Endodermal cell (in vitro differentiated cells): ENCODE measurements around the gene C3orf62. TPM values are rescaled to one million over a fixed set of nuclear protein-coding genes. Genes with fewer than 3 reads are reported as not detected.

ENCODE experiments used
- DNase-seq: peaks from one replicate; pipeline ENCODE4 v3.0.0-alpha.2; 2017
- H3K27ac ChIP-seq: 2 replicates; pipeline ENCODE4 v1.5.1; 2013; ENCODE audit warnings: mild to moderate bottlenecking, low read depth, low read length, moderate library complexity
- H3K27me3 ChIP-seq: 2 replicates; pipeline ENCODE4 v1.6.1; 2013; ENCODE audit warnings: mild to moderate bottlenecking, low read length, moderate library complexity; ENCODE audit not compliant: insufficient read depth, control insufficient read depth, poor library complexity, severe bottlenecking
- H3K36me3 ChIP-seq: 2 replicates; pipeline ENCODE4 v1.7.0; 2013; ENCODE audit warnings: mild to moderate bottlenecking, low read length, moderate library complexity; ENCODE audit not compliant: control insufficient read depth, insufficient read depth
- H3K4me1 ChIP-seq: one replicate; pipeline ENCODE4 v1.7.0; 2013; ENCODE audit warnings: low read length; ENCODE audit not compliant: control insufficient read depth, insufficient read depth
- H3K4me3 ChIP-seq: 2 replicates; pipeline ENCODE4 v1.5.1; 2013; ENCODE audit warnings: mild to moderate bottlenecking, low read length, moderate library complexity
- H3K9ac ChIP-seq: 2 replicates; pipeline ENCODE4 v1.6.1; 2013; ENCODE audit warnings: mild to moderate bottlenecking, low read length, moderate library complexity; ENCODE audit not compliant: poor library complexity, severe bottlenecking; ENCODE audit errors: extremely low read depth
- H3K9me3 ChIP-seq: 2 replicates; pipeline ENCODE4 v1.6.1; 2013; ENCODE audit warnings: mild to moderate bottlenecking, low read length, moderate library complexity; ENCODE audit not compliant: control insufficient read depth
- H3K27ac Mint-ChIP-seq: 2 replicates; pipeline ENCODE4 v1.8.0; 2020; ENCODE audit warnings: mixed read lengths
- H3K27me3 Mint-ChIP-seq: 2 replicates; pipeline ENCODE4 v1.8.0; 2021; ENCODE audit warnings: mild to moderate bottlenecking, mixed read lengths; ENCODE audit not compliant: insufficient read depth
- H3K36me3 Mint-ChIP-seq: 2 replicates; pipeline ENCODE4 v1.8.0; 2020; ENCODE audit warnings: low read depth, mixed read lengths
- H3K4me1 Mint-ChIP-seq: 2 replicates; pipeline ENCODE4 v1.8.0; 2020; ENCODE audit warnings: mixed read lengths
- H3K4me3 Mint-ChIP-seq: 2 replicates; pipeline ENCODE4 v1.8.0; 2020; ENCODE audit warnings: mild to moderate bottlenecking, moderate library complexity, mixed read lengths
- H3K9me3 Mint-ChIP-seq: 2 replicates; pipeline ENCODE4 v1.8.0; 2020; ENCODE audit warnings: mild to moderate bottlenecking, mixed read lengths
- WGBS, 2 experiments: methylation state at CpG; one replicate each; pipeline versions ENCODE4 v1.1.5 to v1.1.7; 2013; ENCODE audit warnings: missing lambda C conversion rate in 2 of 2, mixed read lengths in 1 of 2; ENCODE audit not compliant: insufficient coverage in 1 of 2, insufficient read length in 1 of 2; 5-methylcytosine and 5-hydroxymethylcytosine counted together
- long read RNA-seq, 4 experiments: library from polyadenylated mRNA in 2 of 4; library from RNA in 1 of 4; library from capped mRNA in 1 of 4; stranded (forward) in 3 of 4; unstranded in 1 of 4; transcript quantifications; one replicate each; pipeline ENCODE4 v2.0.0, GENCODE V29; 2020 to 2021; ENCODE audit warnings: inconsistent platforms in 1 of 4
- polyA plus RNA-seq, 2 experiments: library from polyadenylated mRNA; stranded (reverse); fragments of 50-300 nt; gene quantifications; one replicate each; pipeline ENCODE4 v1.2.3, GENCODE V29; 2013
- total RNA-seq, 2 donors: library from RNA; stranded (reverse); fragmentation: NEBNext Ultra II Directional in 1 of 2; extraction: Animal tissue kit (Norgen Biotek cat#: 25700) in 1 of 2; gene quantifications; 2 replicates in 1 of 2; 3 replicates in 1 of 2; pipeline ENCODE4 v1.2.1, GENCODE V29; 2021
- TF ChIP-seq, protein P1 (sequence below): fragments of 200-600 bp; sonication (generic); conservative IDR thresholded peaks from 2 replicates; pipeline ENCODE4 v1.5.0; 2021; ENCODE audit warnings: antibody characterized with exemption, mild to moderate bottlenecking

C3orf62 gene
- 1 to 10 TPM; 3.6 to 4.8 TPM for total RNA-seq
- polyA plus RNA-seq (2013, experiment 1 of 2), result 3.4 TPM
- 4.7 TPM for polyA plus RNA-seq (2013, experiment 2 of 2)
- long read RNA-seq, experiment 1, partial matches to known transcripts, result 0 of 3 reads
- long read RNA-seq, experiment 1, other reads (novel, unspliced or antisense), result 3 of 3 reads
- long read RNA-seq, experiment 2, partial matches to known transcripts, result 0 of 1 reads
- long read RNA-seq, experiment 2, other reads (novel, unspliced or antisense), result 1 of 1 reads
- long read RNA-seq, experiment 3, full-length matches to known transcripts, result 2 of 2 reads
- long read RNA-seq, experiment 3, partial matches to known transcripts, result 0 of 2 reads
- long read RNA-seq, experiment 3, other reads (novel, unspliced or antisense), result 0 of 2 reads
- long read RNA-seq, experiment 4, partial matches to known transcripts, result 0 of 2 reads
- long read RNA-seq, experiment 4, other reads (novel, unspliced or antisense), result 2 of 2 reads

GRCh38 chr3:49276475-49277382, at the start of gene C3orf62:
Gene C3orf62 (minus strand): TSS chr3:49277232. CDS start chr3:49276872, 360 bp downstream.
- TF ChIP-seq, protein P1, sequence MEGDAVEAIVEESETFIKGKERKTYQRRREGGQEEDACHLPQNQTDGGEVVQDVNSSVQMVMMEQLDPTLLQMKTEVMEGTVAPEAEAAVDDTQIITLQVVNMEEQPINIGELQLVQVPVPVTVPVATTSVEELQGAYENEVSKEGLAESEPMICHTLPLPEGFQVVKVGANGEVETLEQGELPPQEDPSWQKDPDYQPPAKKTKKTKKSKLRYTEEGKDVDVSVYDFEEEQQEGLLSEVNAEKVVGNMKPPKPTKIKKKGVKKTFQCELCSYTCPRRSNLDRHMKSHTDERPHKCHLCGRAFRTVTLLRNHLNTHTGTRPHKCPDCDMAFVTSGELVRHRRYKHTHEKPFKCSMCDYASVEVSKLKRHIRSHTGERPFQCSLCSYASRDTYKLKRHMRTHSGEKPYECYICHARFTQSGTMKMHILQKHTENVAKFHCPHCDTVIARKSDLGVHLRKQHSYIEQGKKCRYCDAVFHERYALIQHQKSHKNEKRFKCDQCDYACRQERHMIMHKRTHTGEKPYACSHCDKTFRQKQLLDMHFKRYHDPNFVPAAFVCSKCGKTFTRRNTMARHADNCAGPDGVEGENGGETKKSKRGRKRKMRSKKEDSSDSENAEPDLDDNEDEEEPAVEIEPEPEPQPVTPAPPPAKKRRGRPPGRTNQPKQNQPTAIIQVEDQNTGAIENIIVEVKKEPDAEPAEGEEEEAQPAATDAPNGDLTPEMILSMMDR, result no peak
- Histone ChIP-seq H3K4me1 (no peaks in the 10 kb centered on the region), H3K9me3 (no peaks in the 10 kb centered on the region), H3K9ac (no peak within 1 kb of the TSS), H3K36me3 (peaks cover 44% of the 10 kb centered on the region), H3K27ac (peak within 1 kb of the TSS; percentile 32), H3K27me3 (no peaks in the 10 kb centered on the region), H3K4me3 (no peak within 1 kb of the TSS)
- no peaks in the 10 kb centered on the region for H3K9me3 Mint-ChIP-seq
- WGBS, 2 experiments, result 95% methylated on average over 29 to 51 of the region's 51 CpGs
- peak within 1 kb of the TSS; percentile 59 for H3K4me3 Mint-ChIP-seq
- peaks cover 13% of the 10 kb centered on the region for H3K4me1 Mint-ChIP-seq
- peak; percentile 92 for DNase-seq
- no peaks in the 10 kb centered on the region for H3K27me3 Mint-ChIP-seq
- peak within 1 kb of the TSS; percentile 81 for H3K27ac Mint-ChIP-seq
- peaks cover 32% of the 10 kb centered on the region for H3K36me3 Mint-ChIP-seq

DNA sequence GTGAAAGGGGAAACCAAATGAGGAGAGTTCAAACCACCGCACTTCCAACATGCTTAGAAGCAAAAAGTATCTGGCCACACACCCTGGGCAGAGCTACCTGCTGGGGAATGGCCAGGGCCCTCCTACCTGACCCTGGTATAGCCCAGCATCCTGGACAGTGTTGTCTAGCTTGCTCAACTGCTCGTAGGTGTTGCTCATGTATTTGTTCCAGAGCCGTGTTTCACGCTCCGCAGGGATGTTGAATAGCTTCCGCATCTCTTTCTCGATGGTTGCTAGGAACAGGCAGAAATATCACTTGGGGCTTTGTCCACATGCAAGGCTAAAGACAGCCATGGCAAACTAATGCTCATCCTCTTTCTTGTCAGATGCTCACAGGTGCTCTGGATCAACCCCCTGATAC, 47.7 kb upstream of the C3orf62 start:
- Histone ChIP-seq H3K9ac (no peak overlapping the region), H3K36me3 (peaks cover 76% of the 10 kb centered on the region), H3K9me3 (no peaks in the 10 kb centered on the region), H3K27me3 (no peaks in the 10 kb centered on the region), H3K4me3 (no peak overlapping the region), H3K4me1 (no peaks in the 10 kb centered on the region), H3K27ac (no peak overlapping the region)
- Mint-ChIP-seq H3K9me3 (no peaks in the 10 kb centered on the region), H3K27me3 (no peaks in the 10 kb centered on the region), H3K4me1 (no peaks in the 10 kb centered on the region), H3K4me3 (no peak overlapping the region), H3K27ac (no peak overlapping the region), H3K36me3 (peaks cover 71% of the 10 kb centered on the region)
- 92 to 93% methylated on average over 7 of the region's 7 CpGs for WGBS, 2 experiments
- no peak for DNase-seq
- TF ChIP-seq, protein P1, result no peak

- no peaks in the 10 kb centered on the region for H3K4me1 ChIP-seq
- H3K4me3 ChIP-seq, result no peak overlapping the region
- Mint-ChIP-seq H3K27me3 (no peaks in the 10 kb centered on the region), H3K9me3 (no peaks in the 10 kb centered on the region), H3K27ac (no peak overlapping the region), H3K36me3 (peaks cover 43% of the 10 kb centered on the region), H3K4me3 (no peak overlapping the region), H3K4me1 (no peaks in the 10 kb centered on the region)
- TF ChIP-seq, protein P1, result no peak
- no peaks in the 10 kb centered on the region for H3K9me3 ChIP-seq
- no peak overlapping the region for H3K27ac ChIP-seq
- peaks cover 63% of the 10 kb centered on the region for H3K36me3 ChIP-seq
- no peak overlapping the region for H3K9ac ChIP-seq
- no peaks in the 10 kb centered on the region for H3K27me3 ChIP-seq
- DNase-seq, result no peak
- WGBS, 2 experiments, result 98% methylated on average over 10 to 16 of the region's 16 CpGs
Measured at GRCh38 chr3:49316696-49317457, 39.8 kb upstream of the C3orf62 start.
